HEK293 (cell line): ENCODE results near the gene VGLL4.

Experiments used
- CTCF ChIA-PET: fragments of 350-600 bp; formaldehyde crosslinking; extraction: SDS; loops from one replicate; lab custom pipeline; 2021; ENCODE audit warnings: antibody characterized with exemption; lab: Yijun Ruan, JAX
- POLR2A ChIA-PET: fragments of 300-600 bp; formaldehyde crosslinking; extraction: SDS; loops from one replicate; lab custom pipeline; 2020; ENCODE audit warnings: antibody characterized with exemption, inconsistent platforms; lab: Yijun Ruan, JAX
- H3K27ac ChIP-seq: fragments of 200-500 bp; sonication (Bioruptor generic); 2 replicates; pipeline ENCODE4 v1.5.1; 2014; ENCODE audit warnings: low read depth, low read length, control low read depth, inconsistent platforms; ENCODE audit errors: extremely low read depth
- H3K36me3 ChIP-seq, 2 experiments: fragments of 200-500 bp in 1 of 2; sonication (Bioruptor generic) in 1 of 2; 1 replicate in 1 of 2; 2 replicates in 1 of 2; pipeline ENCODE4 v1.5.1; 2014 to 2017; ENCODE audit warnings: inconsistent platforms in 2 of 2, low read length in 2 of 2; ENCODE audit not compliant: control insufficient read depth in 2 of 2, insufficient read depth in 1 of 2
- H3K4me1 ChIP-seq: fragments of 200-500 bp; sonication (Bioruptor generic); 2 replicates; pipeline ENCODE4 v1.5.1; 2014; ENCODE audit warnings: mild to moderate bottlenecking, low read length, inconsistent platforms; ENCODE audit not compliant: control insufficient read depth, insufficient read depth
- H3K4me3 ChIP-seq: 2 replicates; pipeline ENCODE4 v1.5.1; 2011; ENCODE audit warnings: low read depth, mild to moderate bottlenecking, control low read depth, low read length, moderate library complexity
- H3K9me3 ChIP-seq: fragments of 200-500 bp; sonication (Bioruptor generic); 2 replicates; pipeline ENCODE4 v1.5.1; 2014; ENCODE audit warnings: low read depth, low read length, inconsistent platforms; ENCODE audit not compliant: control insufficient read depth, insufficient read depth
- GFI1B ChIP-seq: fragments of 450-650 bp; formaldehyde crosslinking; IDR thresholded peaks from 2 replicates; pipeline ENCODE4 v1.5.1; 2016; ENCODE audit warnings: missing biosample characterization, missing genetic modification characterization
- GLI4 ChIP-seq: fragments of 450-650 bp; formaldehyde crosslinking; IDR thresholded peaks from 2 replicates; pipeline ENCODE4 v1.5.1; 2016; ENCODE audit warnings: missing biosample characterization, missing genetic modification characterization
- IKZF3 ChIP-seq: fragments of 450-650 bp; IDR thresholded peaks from 2 replicates; pipeline ENCODE4 v1.5.0; 2018; ENCODE audit warnings: missing biosample characterization, mild to moderate bottlenecking, missing genetic modification characterization, moderate library complexity
- KLF8 ChIP-seq: fragments of 450-650 bp; formaldehyde crosslinking; IDR thresholded peaks from 2 replicates; pipeline ENCODE4 v1.5.1; 2016; ENCODE audit warnings: missing biosample characterization, missing genetic modification characterization
- MZF1 ChIP-seq: fragments of 450-650 bp; formaldehyde crosslinking; IDR thresholded peaks from 2 replicates; pipeline ENCODE4 v1.5.1; 2017; ENCODE audit warnings: missing biosample characterization, missing genetic modification characterization, borderline replicate concordance
- OSR2 ChIP-seq: fragments of 450-650 bp; formaldehyde crosslinking; IDR thresholded peaks from 2 replicates; pipeline ENCODE4 v1.5.1; 2016; ENCODE audit warnings: missing biosample characterization, missing genetic modification characterization
- YY1 ChIP-seq: fragments of 450-650 bp; formaldehyde crosslinking; IDR thresholded peaks from 2 replicates; pipeline ENCODE4 v1.5.1; 2018; ENCODE audit warnings: missing biosample characterization, missing genetic modification characterization
- ZBTB17 ChIP-seq: fragments of 450-650 bp; formaldehyde crosslinking; IDR thresholded peaks from 2 replicates; pipeline ENCODE4 v1.5.1; 2016; ENCODE audit warnings: missing biosample characterization, missing genetic modification characterization
- ZFP37 ChIP-seq: fragments of 450-650 bp; formaldehyde crosslinking; IDR thresholded peaks from 2 replicates; pipeline ENCODE4 v1.5.1; 2016; ENCODE audit warnings: missing biosample characterization, missing genetic modification characterization
- ZNF174 ChIP-seq: fragments of 450-650 bp; formaldehyde crosslinking; IDR thresholded peaks from 2 replicates; pipeline ENCODE4 v1.5.0; 2017; ENCODE audit warnings: missing biosample characterization, mild to moderate bottlenecking, missing genetic modification characterization
- ZNF184 ChIP-seq: fragments of 450-650 bp; IDR thresholded peaks from 2 replicates; pipeline ENCODE4 v1.5.1; 2018; ENCODE audit warnings: missing biosample characterization, mild to moderate bottlenecking, missing genetic modification characterization
- ZNF2 ChIP-seq: fragments of 450-650 bp; formaldehyde crosslinking; IDR thresholded peaks from 2 replicates; pipeline ENCODE4 v1.5.1; 2016; ENCODE audit warnings: missing biosample characterization, missing genetic modification characterization
- ZNF221 ChIP-seq: fragments of 450-650 bp; formaldehyde crosslinking; IDR thresholded peaks from 2 replicates; pipeline ENCODE4 v1.5.1; 2017; ENCODE audit warnings: missing biosample characterization, missing genetic modification characterization, borderline replicate concordance
- ZNF223 ChIP-seq: fragments of 450-650 bp; formaldehyde crosslinking; IDR thresholded peaks from 2 replicates; pipeline ENCODE4 v1.5.1; 2016; ENCODE audit warnings: missing biosample characterization, missing genetic modification characterization
- ZNF266 ChIP-seq: fragments of 450-650 bp; formaldehyde crosslinking; IDR thresholded peaks from 2 replicates; pipeline ENCODE4 v1.5.1; 2016; ENCODE audit warnings: missing biosample characterization, missing genetic modification characterization, low read depth
- ZNF366 ChIP-seq: fragments of 450-650 bp; formaldehyde crosslinking; conservative IDR thresholded peaks from 2 replicates; pipeline ENCODE4 v1.5.1; 2016; ENCODE audit warnings: missing biosample characterization, missing genetic modification characterization
- ZNF391 ChIP-seq: fragments of 450-650 bp; formaldehyde crosslinking; IDR thresholded peaks from 2 replicates; pipeline ENCODE4 v1.5.1; 2016; ENCODE audit warnings: low read depth, missing biosample characterization, missing genetic modification characterization, borderline replicate concordance
- ZNF416 ChIP-seq: fragments of 450-650 bp; formaldehyde crosslinking; IDR thresholded peaks from 2 replicates; pipeline ENCODE4 v1.5.1; 2016; ENCODE audit warnings: missing biosample characterization, missing genetic modification characterization
- ZNF426 ChIP-seq: fragments of 450-650 bp; formaldehyde crosslinking; IDR thresholded peaks from 2 replicates; pipeline ENCODE4 v1.5.1; 2017; ENCODE audit warnings: missing biosample characterization, missing genetic modification characterization, mild to moderate bottlenecking, inconsistent platforms, moderate library complexity
- ZNF473 ChIP-seq: fragments of 450-650 bp; formaldehyde crosslinking; IDR thresholded peaks from 2 replicates; pipeline ENCODE4 v1.5.1; 2017; ENCODE audit warnings: missing biosample characterization, missing genetic modification characterization
- ZNF623 ChIP-seq: fragments of 450-650 bp; formaldehyde crosslinking; IDR thresholded peaks from 2 replicates; pipeline ENCODE4 v1.5.1; 2016; ENCODE audit warnings: missing biosample characterization, missing genetic modification characterization
- ZNF701 ChIP-seq: fragments of 450-650 bp; formaldehyde crosslinking; IDR thresholded peaks from 2 replicates; pipeline ENCODE4 v1.5.1; 2016; ENCODE audit warnings: missing biosample characterization, missing genetic modification characterization
- ZNF768 ChIP-seq: fragments of 450-650 bp; formaldehyde crosslinking; IDR thresholded peaks from 2 replicates; pipeline ENCODE4 v1.5.1; 2018; ENCODE audit warnings: missing biosample characterization, mild to moderate bottlenecking, missing genetic modification characterization
- ZNF830 ChIP-seq: fragments of 450-650 bp; IDR thresholded peaks from 2 replicates; pipeline ENCODE4 v1.5.0; 2018; ENCODE audit warnings: missing biosample characterization, missing genetic modification characterization, low read depth, mild to moderate bottlenecking, moderate library complexity
- ZNF843 ChIP-seq: fragments of 450-650 bp; formaldehyde crosslinking; IDR thresholded peaks from 2 replicates; pipeline ENCODE4 v1.5.1; 2016; ENCODE audit warnings: missing biosample characterization, missing genetic modification characterization
- TF ChIP-seq, protein P1 (sequence below): fragments of 450-650 bp; formaldehyde crosslinking; IDR thresholded peaks from 2 replicates; pipeline ENCODE4 v1.5.1; 2017; ENCODE audit warnings: missing biosample characterization, missing genetic modification characterization
- TF ChIP-seq, protein P2 (sequence below): fragments of 450-650 bp; formaldehyde crosslinking; IDR thresholded peaks from 2 replicates; pipeline ENCODE4 v1.5.1; 2016; ENCODE audit warnings: missing biosample characterization, missing genetic modification characterization
- TF ChIP-seq, protein P3 (sequence below): fragments of 450-650 bp; formaldehyde crosslinking; IDR thresholded peaks from 2 replicates; pipeline ENCODE4 v1.5.1; 2016; ENCODE audit warnings: missing biosample characterization, missing genetic modification characterization

Gene VGLL4

GRCh38 chr3:11562277-11562881, 81.3 kb downstream of the VGLL4 start (continued):
- TF ChIP-seq IKZF3 (tag by site-specific recombination) (no peak), ZNF223 (tag by site-specific recombination) (no peak), ZNF416 (tag by site-specific recombination) (no peak), ZNF701 (tag by site-specific recombination) (no peak)

DNA sequence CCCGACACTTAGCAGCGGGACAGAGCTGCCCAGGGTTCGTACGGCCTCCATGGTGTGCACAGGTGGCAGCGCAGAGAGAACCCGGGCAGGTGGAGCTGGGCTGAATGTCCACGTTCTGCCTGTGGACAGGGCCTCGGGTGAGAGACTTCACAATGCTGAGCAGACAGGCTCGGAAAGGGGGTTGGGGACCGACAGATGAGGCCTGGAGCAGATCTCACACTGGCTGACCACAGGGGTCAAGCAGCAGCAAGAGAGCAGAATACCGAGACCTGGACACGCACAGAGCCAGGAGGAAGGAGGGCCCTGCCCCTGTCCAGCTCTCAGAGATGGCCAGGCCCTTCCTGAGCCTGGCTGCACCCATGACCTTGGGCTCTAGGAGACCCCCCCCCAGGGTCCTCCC, 83.0 kb downstream of the VGLL4 start:
- ChIA-PET POLR2A (no interaction called here), CTCF (interaction anchor here (0.7 to 0.8 kb wide), 3 partner anchors 27 to 205 kb away, joined by 3 to 4 read pairs (median 3); no protein-coding TSS in a partner anchor)
- Histone ChIP-seq H3K36me3 (peaks cover 0 to 52% of the 10 kb centered on the region in 2 experiments; a peak in 1 of 3 replicates), H3K27ac (no peak overlapping the region), H3K4me3 (no peak overlapping the region), H3K4me1 (peaks cover 5% of the 10 kb centered on the region; the same call in 1 of the 2 replicates), H3K9me3 (no peaks in the 10 kb centered on the region)
- TF ChIP-seq ZNF2 (tag by site-specific recombination) (no peak), ZNF768 (tag by site-specific recombination) (no peak), ZNF266 (tag by site-specific recombination) (no peak), ZNF843 (tag by site-specific recombination) (no peak), MZF1 (no peak), ZNF174 (no peak), ZFP37 (no peak), ZNF473 (no peak), KLF8 (tag by site-specific recombination) (no peak), ZNF184 (tag by site-specific recombination) (no peak), ZNF221 (tag by site-specific recombination) (no peak)
- TF ChIP-seq, protein P1, sequence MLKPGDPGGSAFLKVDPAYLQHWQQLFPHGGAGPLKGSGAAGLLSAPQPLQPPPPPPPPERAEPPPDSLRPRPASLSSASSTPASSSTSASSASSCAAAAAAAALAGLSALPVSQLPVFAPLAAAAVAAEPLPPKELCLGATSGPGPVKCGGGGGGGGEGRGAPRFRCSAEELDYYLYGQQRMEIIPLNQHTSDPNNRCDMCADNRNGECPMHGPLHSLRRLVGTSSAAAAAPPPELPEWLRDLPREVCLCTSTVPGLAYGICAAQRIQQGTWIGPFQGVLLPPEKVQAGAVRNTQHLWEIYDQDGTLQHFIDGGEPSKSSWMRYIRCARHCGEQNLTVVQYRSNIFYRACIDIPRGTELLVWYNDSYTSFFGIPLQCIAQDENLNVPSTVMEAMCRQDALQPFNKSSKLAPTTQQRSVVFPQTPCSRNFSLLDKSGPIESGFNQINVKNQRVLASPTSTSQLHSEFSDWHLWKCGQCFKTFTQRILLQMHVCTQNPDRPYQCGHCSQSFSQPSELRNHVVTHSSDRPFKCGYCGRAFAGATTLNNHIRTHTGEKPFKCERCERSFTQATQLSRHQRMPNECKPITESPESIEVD (tag by site-specific recombination) = no peak
- TF ChIP-seq, protein P2, sequence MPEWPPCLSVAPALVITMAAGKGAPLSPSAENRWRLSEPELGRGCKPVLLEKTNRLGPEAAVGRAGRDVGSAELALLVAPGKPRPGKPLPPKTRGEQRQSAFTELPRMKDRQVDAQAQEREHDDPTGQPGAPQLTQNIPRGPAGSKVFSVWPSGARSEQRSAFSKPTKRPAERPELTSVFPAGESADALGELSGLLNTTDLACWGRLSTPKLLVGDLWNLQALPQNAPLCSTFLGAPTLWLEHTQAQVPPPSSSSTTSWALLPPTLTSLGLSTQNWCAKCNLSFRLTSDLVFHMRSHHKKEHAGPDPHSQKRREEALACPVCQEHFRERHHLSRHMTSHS (tag by site-specific recombination) = no peak

- Histone ChIP-seq H3K9me3 (no peaks in the 10 kb centered on the region), H3K36me3 (peaks cover 0 to 51% of the 10 kb centered on the region in 2 experiments; a peak in 1 of 3 replicates), H3K4me1 (peaks cover 5% of the 10 kb centered on the region; the same call in 1 of the 2 replicates), H3K4me3 (no peak overlapping the region), H3K27ac (no peak overlapping the region)
- ChIA-PET CTCF (interaction anchor here (0.8 kb wide), 1 partner anchor 26 kb away, joined by 3 read pairs; no protein-coding TSS in a partner anchor), POLR2A (no interaction called here)
- TF ChIP-seq GLI4 (tag by site-specific recombination) (no peak), ZNF366 (tag by site-specific recombination) (no peak), OSR2 (no peak), YY1 (no peak), ZNF830 (no peak), GFI1B (tag by site-specific recombination) (no peak), ZNF426 (no peak), ZNF623 (tag by site-specific recombination) (no peak), ZBTB17 (tag by site-specific recombination) (no peak), ZNF391 (tag by site-specific recombination) (no peak)
- TF ChIP-seq, protein P2 (tag by site-specific recombination) = no peak
- TF ChIP-seq, protein P3, sequence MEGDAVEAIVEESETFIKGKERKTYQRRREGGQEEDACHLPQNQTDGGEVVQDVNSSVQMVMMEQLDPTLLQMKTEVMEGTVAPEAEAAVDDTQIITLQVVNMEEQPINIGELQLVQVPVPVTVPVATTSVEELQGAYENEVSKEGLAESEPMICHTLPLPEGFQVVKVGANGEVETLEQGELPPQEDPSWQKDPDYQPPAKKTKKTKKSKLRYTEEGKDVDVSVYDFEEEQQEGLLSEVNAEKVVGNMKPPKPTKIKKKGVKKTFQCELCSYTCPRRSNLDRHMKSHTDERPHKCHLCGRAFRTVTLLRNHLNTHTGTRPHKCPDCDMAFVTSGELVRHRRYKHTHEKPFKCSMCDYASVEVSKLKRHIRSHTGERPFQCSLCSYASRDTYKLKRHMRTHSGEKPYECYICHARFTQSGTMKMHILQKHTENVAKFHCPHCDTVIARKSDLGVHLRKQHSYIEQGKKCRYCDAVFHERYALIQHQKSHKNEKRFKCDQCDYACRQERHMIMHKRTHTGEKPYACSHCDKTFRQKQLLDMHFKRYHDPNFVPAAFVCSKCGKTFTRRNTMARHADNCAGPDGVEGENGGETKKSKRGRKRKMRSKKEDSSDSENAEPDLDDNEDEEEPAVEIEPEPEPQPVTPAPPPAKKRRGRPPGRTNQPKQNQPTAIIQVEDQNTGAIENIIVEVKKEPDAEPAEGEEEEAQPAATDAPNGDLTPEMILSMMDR = no peak
Measured at GRCh38 chr3:11559816-11560633, 83.7 kb downstream of the VGLL4 start.
